ENCODE results near the gene AGFG2.

DNA sequence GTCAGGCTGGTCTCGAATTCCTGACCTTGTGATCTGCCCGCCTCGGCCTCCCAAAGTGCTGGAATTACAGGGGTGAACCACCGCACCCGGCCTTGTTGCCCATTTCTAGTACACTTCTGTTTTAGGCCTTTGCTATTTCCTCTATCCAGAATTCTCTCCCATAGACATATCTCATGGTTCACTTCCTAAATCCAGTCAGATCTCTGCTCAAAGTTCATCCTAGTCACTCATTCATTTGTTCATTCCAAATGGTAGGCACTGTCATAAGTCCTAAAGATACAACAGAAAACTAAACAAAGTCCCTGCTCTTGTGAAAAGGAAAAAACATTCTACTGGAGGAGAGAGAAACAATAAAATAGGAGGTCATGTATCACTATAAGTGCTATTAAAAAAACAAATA lies 71.0 kb downstream of the AGFG2 start:
- TF ChIP-seq POLR2A (IDR thresholded peaks at IDR 0.05) = no peak
- TF ChIP-seq, protein P1, sequence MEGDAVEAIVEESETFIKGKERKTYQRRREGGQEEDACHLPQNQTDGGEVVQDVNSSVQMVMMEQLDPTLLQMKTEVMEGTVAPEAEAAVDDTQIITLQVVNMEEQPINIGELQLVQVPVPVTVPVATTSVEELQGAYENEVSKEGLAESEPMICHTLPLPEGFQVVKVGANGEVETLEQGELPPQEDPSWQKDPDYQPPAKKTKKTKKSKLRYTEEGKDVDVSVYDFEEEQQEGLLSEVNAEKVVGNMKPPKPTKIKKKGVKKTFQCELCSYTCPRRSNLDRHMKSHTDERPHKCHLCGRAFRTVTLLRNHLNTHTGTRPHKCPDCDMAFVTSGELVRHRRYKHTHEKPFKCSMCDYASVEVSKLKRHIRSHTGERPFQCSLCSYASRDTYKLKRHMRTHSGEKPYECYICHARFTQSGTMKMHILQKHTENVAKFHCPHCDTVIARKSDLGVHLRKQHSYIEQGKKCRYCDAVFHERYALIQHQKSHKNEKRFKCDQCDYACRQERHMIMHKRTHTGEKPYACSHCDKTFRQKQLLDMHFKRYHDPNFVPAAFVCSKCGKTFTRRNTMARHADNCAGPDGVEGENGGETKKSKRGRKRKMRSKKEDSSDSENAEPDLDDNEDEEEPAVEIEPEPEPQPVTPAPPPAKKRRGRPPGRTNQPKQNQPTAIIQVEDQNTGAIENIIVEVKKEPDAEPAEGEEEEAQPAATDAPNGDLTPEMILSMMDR (IDR thresholded peaks at IDR 0.05) = no peak

Data from adrenal gland (tissue), 5 donors.